HepG2 (cell line): ENCODE results near the gene ZMIZ2. TPM values are rescaled to one million over a fixed set of nuclear protein-coding genes. Genes with fewer than 3 reads are reported as not detected.

Experiments used
- BATF2 ChIP-seq: sonication (generic); formaldehyde crosslinking; IDR thresholded peaks from 2 replicates; pipeline ENCODE4 v1.8.0; 2022; ENCODE audit warnings: mild to moderate bottlenecking, missing genetic modification reagents, moderate library complexity
- CCAR2 ChIP-seq: fragments of 200-400 bp; formaldehyde crosslinking; optimal IDR thresholded peaks from 2 replicates; pipeline ENCODE3; 2018; ENCODE audit warnings: low read depth, mild to moderate bottlenecking, low read length, moderate library complexity
- IKZF1 ChIP-seq: fragments of 450-650 bp; IDR thresholded peaks from 2 replicates; pipeline ENCODE4 v1.7.1; 2016
- KAT7 ChIP-seq: IDR thresholded peaks from 2 replicates; pipeline ENCODE4 v1.6.1; 2018; ENCODE audit warnings: borderline replicate concordance, missing compliant biosample characterization
- MXI1 ChIP-seq: IDR thresholded peaks from 3 replicates; pipeline ENCODE4 v1.6.1; 2012; ENCODE audit warnings: low read depth, low read length, inconsistent platforms, borderline replicate concordance
- NCOA2 ChIP-seq: sonication (generic); formaldehyde crosslinking; IDR thresholded peaks from 2 replicates; pipeline ENCODE4 v1.8.0; 2022; ENCODE audit warnings: inconsistent platforms
- NR2F1 ChIP-seq, 2 experiments: fragments of 450-650 bp in 1 of 2; formaldehyde crosslinking in 1 of 2; IDR thresholded peaks; 2 replicates each; pipeline versions ENCODE4 v1.5.0 to v1.6.1; 2016 to 2020; ENCODE audit warnings: mild to moderate bottlenecking in 1 of 2, missing compliant biosample characterization in 1 of 2, missing genetic modification reagents in 1 of 2, moderate library complexity in 1 of 2
- PHF5A ChIP-seq: IDR thresholded peaks from one replicate; pipeline ENCODE4 v1.6.1; 2018; ENCODE audit warnings: low read depth, missing genetic modification reagents; ENCODE audit not compliant: unreplicated experiment
- PITX1 ChIP-seq: sonication (generic); formaldehyde crosslinking; IDR thresholded peaks from 2 replicates; pipeline ENCODE4 v1.5.1; 2020; ENCODE audit warnings: mild to moderate bottlenecking, missing genetic modification reagents
- PRMT3 ChIP-seq: sonication (generic); formaldehyde crosslinking; IDR thresholded peaks from 2 replicates; pipeline ENCODE4 v1.8.1; 2022; ENCODE audit warnings: low read depth, mild to moderate bottlenecking, moderate library complexity, missing genetic modification reagents, borderline replicate concordance
- RFX1 ChIP-seq: fragments of 450-650 bp; IDR thresholded peaks from 2 replicates; pipeline ENCODE4 v1.6.1; 2017
- RNF219 ChIP-seq: sonication (generic); formaldehyde crosslinking; IDR thresholded peaks from 2 replicates; pipeline ENCODE4 v1.5.0; 2020; ENCODE audit warnings: mild to moderate bottlenecking, missing genetic modification reagents
- ZFX ChIP-seq: sonication (generic); formaldehyde crosslinking; IDR thresholded peaks from 2 replicates; pipeline ENCODE4 v1.4.0; 2020; ENCODE audit warnings: mild to moderate bottlenecking, low read depth, missing genetic modification reagents, moderate library complexity
- ZFY ChIP-seq: sonication (generic); formaldehyde crosslinking; IDR thresholded peaks from 2 replicates; pipeline ENCODE4 v1.4.0; 2020; ENCODE audit warnings: missing genetic modification reagents
- ZMAT3 ChIP-seq: sonication (generic); formaldehyde crosslinking; conservative IDR thresholded peaks from 2 replicates; pipeline ENCODE4 v1.7.0; 2021; ENCODE audit warnings: missing genetic modification reagents
- ZMYM4 ChIP-seq: sonication (generic); formaldehyde crosslinking; IDR thresholded peaks from 2 replicates; pipeline ENCODE4 v1.8.1; 2023; ENCODE audit warnings: mild to moderate bottlenecking, missing genetic modification reagents
- ZNF207 ChIP-seq: fragments of 450-650 bp; IDR thresholded peaks from 2 replicates; pipeline ENCODE4 v1.6.1; 2016; ENCODE audit warnings: antibody characterized with exemption, borderline replicate concordance
- ZNF451 ChIP-seq: sonication (generic); formaldehyde crosslinking; IDR thresholded peaks from 2 replicates; pipeline ENCODE4 v1.5.0; 2020; ENCODE audit warnings: mild to moderate bottlenecking, missing genetic modification reagents
- ZNF549 ChIP-seq: sonication (generic); formaldehyde crosslinking; IDR thresholded peaks from 2 replicates; pipeline ENCODE4 v1.5.0; 2020; ENCODE audit warnings: missing genetic modification reagents
- ZNF557 ChIP-seq: sonication (generic); formaldehyde crosslinking; IDR thresholded peaks from 2 replicates; pipeline ENCODE4 v1.4.0; 2020; ENCODE audit warnings: missing genetic modification reagents
- ZNF616 ChIP-seq: sonication (generic); formaldehyde crosslinking; IDR thresholded peaks from 2 replicates; pipeline ENCODE4 v1.5.0; 2020; ENCODE audit warnings: low read depth, mild to moderate bottlenecking, missing genetic modification reagents
- ZNF724P ChIP-seq: sonication (generic); formaldehyde crosslinking; IDR thresholded peaks from 2 replicates; pipeline ENCODE4 v1.8.0; 2022; ENCODE audit warnings: missing genetic modification reagents, borderline replicate concordance
- polyA plus RNA-seq, 8 experiments: library from polyadenylated mRNA; depleted of rRNA in 3 of 8; stranded (reverse) in 7 of 8; unstranded in 1 of 8; fragments of >200 nt; fragmentation: Illumina TruSeq in 4 of 8; extraction: Trizol in 4 of 8; gene quantifications; 2 replicates each; pipeline versions ENCODE4 v1.2.1 to v1.2.3, GENCODE V29; 2011 to 2016; ENCODE audit warnings: low read depth in 4 of 8, missing spikeins in 1 of 8, mixed read lengths in 1 of 8; ENCODE audit not compliant: insufficient read depth in 1 of 8
- total RNA-seq, 5 experiments: library from RNA; depleted of rRNA; stranded (reverse); fragments of >200 nt; fragmentation: Illumina TruSeq; extraction: Trizol; gene quantifications; 2 replicates each; pipeline ENCODE4 v1.2.3, GENCODE V29; 2016; ENCODE audit warnings: low read depth in 1 of 5
- TF ChIP-seq, protein P1 (sequence below): sonication (generic); formaldehyde crosslinking; IDR thresholded peaks from 2 replicates; pipeline ENCODE4 v1.8.1; 2023; ENCODE audit warnings: mild to moderate bottlenecking, missing genetic modification reagents
- TF ChIP-seq, protein P2 (sequence below), 2 experiments: fragments of 450-650 bp in 1 of 2; sonication (generic) in 1 of 2; formaldehyde crosslinking; IDR thresholded peaks; 2 replicates each; pipeline versions ENCODE4 v1.5.0 to v1.8.0; 2020 to 2022; ENCODE audit warnings: mild to moderate bottlenecking in 1 of 2, missing genetic modification reagents in 1 of 2
- TF ChIP-seq, protein P3 (sequence below): sonication (generic); formaldehyde crosslinking; conservative IDR thresholded peaks from 2 replicates; pipeline ENCODE4 v1.4.0; 2020; ENCODE audit warnings: missing genetic modification reagents

The ZMIZ2 gene
- total and polyA plus RNA-seq, 2 of the 13 experiments (the other 11 are each of a cell fraction or from before 2014, with no cell fraction given), result 4.9 to 7.9 TPM

- TF ChIP-seq IKZF1 (no peak), PITX1 (CRISPR knock-in tag) (no peak; the same call in 1 of the 2 replicates), BATF2 (CRISPR knock-in tag) (peak; percentile 30; the same call in 1 of the 2 replicates), ZNF451 (peak; percentile 67), RNF219 (CRISPR knock-in tag) (peak; percentile 58; the same call in 1 of the 2 replicates), NCOA2 (CRISPR knock-in tag) (no peak), ZMAT3 (CRISPR knock-in tag) (no peak; the same call in none of the 2 replicates), ZFY (CRISPR knock-in tag) (peak; percentile 69), ZNF616 (CRISPR knock-in tag) (peak; percentile 80; the same call in 1 of the 2 replicates), NR2F1 (CRISPR knock-in tag; IDR thresholded peaks at IDR 0.05) (no peak; a peak in 1 of 4 replicates), ZFX (CRISPR knock-in tag) (peak; percentile 86), ZNF557 (CRISPR knock-in tag) (0 out of 2 replicates have a peak, but pooled peaks have one; percentile 36), ZNF207 (no peak), CCAR2 (no peak), ZMYM4 (peak; percentile 82), KAT7 (CRISPR knock-in tag) (0 out of 2 replicates have a peak, but pooled peaks have one; percentile 66), PRMT3 (CRISPR knock-in tag) (0 out of 2 replicates have a peak, but pooled peaks have one; percentile 68), MXI1 (peak; percentile 80; the same call in 2 of the 3 replicates), ZNF549 (CRISPR knock-in tag) (0 out of 2 replicates have a peak, but pooled peaks have one; percentile 68), ZNF724P (CRISPR knock-in tag) (peak; percentile 17; the same call in 1 of the 2 replicates), RFX1 (no peak), PHF5A (no peak)
- TF ChIP-seq, protein P1, sequence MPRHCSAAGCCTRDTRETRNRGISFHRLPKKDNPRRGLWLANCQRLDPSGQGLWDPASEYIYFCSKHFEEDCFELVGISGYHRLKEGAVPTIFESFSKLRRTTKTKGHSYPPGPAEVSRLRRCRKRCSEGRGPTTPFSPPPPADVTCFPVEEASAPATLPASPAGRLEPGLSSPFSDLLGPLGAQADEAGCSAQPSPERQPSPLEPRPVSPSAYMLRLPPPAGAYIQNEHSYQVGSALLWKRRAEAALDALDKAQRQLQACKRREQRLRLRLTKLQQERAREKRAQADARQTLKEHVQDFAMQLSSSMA (CRISPR knock-in tag), result peak; percentile 63
- TF ChIP-seq, protein P2, sequence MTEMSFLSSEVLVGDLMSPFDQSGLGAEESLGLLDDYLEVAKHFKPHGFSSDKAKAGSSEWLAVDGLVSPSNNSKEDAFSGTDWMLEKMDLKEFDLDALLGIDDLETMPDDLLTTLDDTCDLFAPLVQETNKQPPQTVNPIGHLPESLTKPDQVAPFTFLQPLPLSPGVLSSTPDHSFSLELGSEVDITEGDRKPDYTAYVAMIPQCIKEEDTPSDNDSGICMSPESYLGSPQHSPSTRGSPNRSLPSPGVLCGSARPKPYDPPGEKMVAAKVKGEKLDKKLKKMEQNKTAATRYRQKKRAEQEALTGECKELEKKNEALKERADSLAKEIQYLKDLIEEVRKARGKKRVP (CRISPR knock-in tag; IDR thresholded peaks at IDR 0.05), result peak in 1 of 2 experiments; percentile 79; a peak in 1 of 4 replicates
- TF ChIP-seq, protein P3, sequence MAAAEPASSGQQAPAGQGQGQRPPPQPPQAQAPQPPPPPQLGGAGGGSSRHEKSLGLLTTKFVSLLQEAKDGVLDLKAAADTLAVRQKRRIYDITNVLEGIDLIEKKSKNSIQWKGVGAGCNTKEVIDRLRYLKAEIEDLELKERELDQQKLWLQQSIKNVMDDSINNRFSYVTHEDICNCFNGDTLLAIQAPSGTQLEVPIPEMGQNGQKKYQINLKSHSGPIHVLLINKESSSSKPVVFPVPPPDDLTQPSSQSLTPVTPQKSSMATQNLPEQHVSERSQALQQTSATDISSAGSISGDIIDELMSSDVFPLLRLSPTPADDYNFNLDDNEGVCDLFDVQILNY (CRISPR knock-in tag), result peak; percentile 50; the same call in 1 of the 2 replicates
Observed at GRCh38 chr7:44796504-44797328, 48.1 kb downstream of the ZMIZ2 start, which contains the start of gene PPIA (continued).
